HG02678 (cell line): ENCODE measurements around the gene ARHGAP42.
A peak's percentile ranks its signal among the peaks of the same experiment; 100 is the strongest.
"Not testable (repeated sequence)": the region's sequence is repeated elsewhere in the genome, so short reads cannot be mapped to it uniquely, and the experiment has no call there.

ENCODE experiments used
- ATAC-seq: cut with Tn5 transposase; IDR thresholded peaks from one replicate; pipeline ENCODE4 v1.9.1; 2021; ENCODE audit warnings: mild to moderate bottlenecking, moderate library complexity; ENCODE audit not compliant: unreplicated experiment

Gene ARHGAP42, protein sequence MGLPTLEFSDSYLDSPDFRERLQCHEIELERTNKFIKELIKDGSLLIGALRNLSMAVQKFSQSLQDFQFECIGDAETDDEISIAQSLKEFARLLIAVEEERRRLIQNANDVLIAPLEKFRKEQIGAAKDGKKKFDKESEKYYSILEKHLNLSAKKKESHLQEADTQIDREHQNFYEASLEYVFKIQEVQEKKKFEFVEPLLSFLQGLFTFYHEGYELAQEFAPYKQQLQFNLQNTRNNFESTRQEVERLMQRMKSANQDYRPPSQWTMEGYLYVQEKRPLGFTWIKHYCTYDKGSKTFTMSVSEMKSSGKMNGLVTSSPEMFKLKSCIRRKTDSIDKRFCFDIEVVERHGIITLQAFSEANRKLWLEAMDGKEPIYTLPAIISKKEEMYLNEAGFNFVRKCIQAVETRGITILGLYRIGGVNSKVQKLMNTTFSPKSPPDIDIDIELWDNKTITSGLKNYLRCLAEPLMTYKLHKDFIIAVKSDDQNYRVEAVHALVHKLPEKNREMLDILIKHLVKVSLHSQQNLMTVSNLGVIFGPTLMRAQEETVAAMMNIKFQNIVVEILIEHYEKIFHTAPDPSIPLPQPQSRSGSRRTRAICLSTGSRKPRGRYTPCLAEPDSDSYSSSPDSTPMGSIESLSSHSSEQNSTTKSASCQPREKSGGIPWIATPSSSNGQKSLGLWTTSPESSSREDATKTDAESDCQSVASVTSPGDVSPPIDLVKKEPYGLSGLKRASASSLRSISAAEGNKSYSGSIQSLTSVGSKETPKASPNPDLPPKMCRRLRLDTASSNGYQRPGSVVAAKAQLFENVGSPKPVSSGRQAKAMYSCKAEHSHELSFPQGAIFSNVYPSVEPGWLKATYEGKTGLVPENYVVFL

DNA sequence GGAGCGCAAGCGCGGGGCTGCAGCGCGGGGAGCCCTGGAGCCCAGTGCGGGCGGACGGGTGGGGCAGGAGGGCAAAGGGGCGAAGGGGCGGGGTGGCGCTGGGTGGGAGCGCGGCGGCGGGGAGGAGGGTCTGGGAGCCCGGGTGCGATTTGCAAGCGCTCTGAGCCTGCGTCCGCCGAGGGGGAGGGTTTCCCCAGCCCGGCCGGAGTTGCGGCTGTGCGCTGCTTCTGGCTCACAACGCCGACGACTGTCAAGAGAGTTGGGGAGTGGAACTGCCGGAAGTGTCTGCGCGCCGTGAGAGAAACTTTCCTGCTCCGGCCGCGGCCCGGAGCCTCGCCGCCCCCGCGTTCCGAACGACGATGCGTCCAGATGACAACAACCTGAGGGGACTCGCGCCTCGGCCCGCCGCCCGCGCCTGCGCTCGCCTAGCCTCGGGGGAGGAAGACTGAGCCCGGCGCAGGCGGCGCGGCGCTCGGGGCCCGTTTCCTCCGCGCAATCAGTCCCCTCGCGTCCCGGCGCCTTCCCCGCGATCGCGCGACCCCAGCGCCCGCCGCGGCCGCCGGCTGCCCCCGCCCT, at the start of gene ARHGAP42:
Gene ARHGAP42 (plus strand): TSS at position 235 of the 576 bp plus-strand sequence. CDS start 391 bp downstream, outside the sequence.
- peak; percentile 74 for ATAC-seq

- ATAC-seq, result no peak
Measured at GRCh38 chr11:100637706-100638105, 49.4 kb upstream of the ARHGAP42 start.

GRCh38 chr11:100638648-100639047, 48.4 kb upstream of the ARHGAP42 start:
- ATAC-seq, result no peak

DNA sequence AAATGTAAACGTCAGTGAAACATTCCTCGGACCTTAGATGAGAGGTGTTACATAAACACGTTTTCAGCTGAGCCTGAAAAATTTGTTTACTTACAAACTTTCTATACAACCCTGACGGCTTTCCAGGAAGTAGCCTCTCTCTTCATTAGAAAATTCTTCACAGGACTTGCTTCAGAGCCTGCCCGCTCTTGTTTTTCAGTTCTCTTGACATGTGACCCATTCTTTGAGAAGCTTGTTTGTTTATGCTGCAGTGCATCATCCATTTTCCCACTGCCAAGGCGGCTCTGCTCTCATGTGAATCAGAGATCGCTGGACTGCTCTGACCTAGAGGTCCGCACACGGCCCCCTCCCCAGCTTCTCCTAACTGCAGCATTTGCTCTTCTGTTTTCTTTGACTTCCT, 47.9 kb upstream of the ARHGAP42 start:
- no peak for ATAC-seq

DNA sequence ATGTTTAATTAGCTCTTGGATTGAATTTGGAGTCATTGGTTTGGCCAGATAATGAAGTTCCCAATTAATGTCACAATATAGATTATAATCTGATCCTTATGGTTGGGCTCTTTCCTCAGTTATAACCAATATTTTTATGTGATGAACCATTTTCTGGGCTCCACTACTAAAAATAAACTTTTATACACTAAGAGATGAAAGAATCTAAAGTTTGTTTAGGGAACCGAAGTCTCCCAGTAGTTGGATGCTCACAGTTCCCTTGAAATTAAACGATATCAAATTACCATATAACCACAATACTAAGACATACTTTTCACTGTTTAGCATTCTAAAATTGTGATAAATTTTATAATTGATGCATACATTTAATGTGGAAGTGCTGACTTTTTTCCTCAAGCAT, 47.0 kb upstream of the ARHGAP42 start:
- ATAC-seq, result no peak

DNA sequence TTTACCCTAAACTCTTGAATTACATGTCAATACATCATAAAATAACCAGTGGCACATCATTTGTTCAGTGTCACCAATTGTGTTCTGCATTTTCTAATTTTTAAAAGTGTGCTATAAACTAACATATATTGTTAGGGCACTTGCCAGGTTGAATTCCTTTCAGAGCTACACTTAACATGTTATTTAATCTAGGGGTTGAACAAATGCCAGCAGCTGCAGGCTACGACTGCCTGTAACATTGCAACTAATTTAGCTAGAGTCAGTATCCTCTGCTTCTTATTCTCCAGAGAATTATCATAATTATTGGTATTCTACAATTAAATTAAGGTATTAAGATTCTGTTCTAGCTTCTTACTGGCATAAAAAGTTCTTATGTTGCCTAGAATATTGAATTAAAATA, 46.4 kb upstream of the ARHGAP42 start:
- no peak for ATAC-seq

- ATAC-seq, result no peak
Measured at GRCh38 chr11:100641456-100641855, 45.6 kb upstream of the ARHGAP42 start.

DNA sequence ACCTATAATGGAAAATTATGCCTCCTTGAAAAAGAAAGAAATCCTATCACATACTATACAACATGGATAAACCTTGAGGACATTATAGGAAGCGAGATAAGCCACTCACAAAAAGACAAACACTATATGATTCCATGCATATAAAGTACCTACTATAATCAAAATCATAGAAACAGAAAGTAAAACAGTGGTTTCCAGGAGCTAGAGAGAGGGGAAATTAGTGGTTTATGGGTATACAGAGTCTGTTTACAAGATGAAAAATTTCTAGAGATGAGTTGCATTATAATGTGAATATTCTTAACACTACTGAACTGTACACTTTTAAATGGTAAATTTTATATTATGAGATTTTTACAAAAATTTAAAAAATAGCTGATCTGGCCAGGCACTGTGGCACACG, 40.5 kb upstream of the ARHGAP42 start:
- no peak for ATAC-seq

- no peak for ATAC-seq
Measured at GRCh38 chr11:100647861-100648260, 39.2 kb upstream of the ARHGAP42 start.

DNA sequence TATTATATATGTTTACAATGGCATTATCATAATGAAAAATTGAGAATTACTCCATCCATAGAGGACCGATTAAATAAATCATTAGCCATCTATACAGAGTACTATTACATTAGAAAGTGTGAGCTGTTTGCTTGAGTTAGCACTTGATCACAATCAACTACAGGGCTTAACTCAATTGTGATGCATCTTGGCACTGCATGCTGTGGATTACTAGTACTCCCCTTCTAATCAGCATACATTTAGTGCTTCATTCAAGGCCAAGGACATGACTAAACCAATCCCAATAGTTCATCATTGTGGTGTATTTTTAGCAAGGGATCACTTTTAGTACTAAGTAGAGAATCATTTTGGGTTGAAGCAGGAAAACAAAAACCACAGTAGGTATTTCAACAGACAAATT, 23.5 kb upstream of the ARHGAP42 start:
- no peak for ATAC-seq

GRCh38 chr11:100663996-100664395, 23.1 kb upstream of the ARHGAP42 start:
- ATAC-seq, result no peak

- ATAC-seq, result not testable (repeated sequence)
Measured at GRCh38 chr11:100666816-100667215, 20.3 kb upstream of the ARHGAP42 start.

DNA sequence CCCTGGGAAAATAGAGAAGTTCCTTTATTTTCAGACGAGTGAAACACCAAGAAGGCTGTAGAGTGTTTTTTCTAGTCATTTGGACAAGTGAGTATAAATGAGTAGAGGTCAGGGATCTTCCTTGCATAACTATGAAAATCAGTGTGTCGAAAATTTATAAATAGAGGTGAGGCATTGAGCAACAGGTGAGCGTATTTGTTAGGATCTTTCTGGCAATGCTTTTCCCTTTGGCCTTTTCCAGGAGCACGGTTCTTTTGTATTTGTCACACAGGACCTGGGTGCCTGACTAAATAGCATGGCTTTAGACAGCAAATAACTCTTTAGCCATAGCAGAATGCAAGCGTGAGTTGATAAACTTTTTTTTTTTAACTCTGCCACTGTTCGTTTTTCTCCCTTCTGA, 19.6 kb upstream of the ARHGAP42 start:
- ATAC-seq, result no peak

DNA sequence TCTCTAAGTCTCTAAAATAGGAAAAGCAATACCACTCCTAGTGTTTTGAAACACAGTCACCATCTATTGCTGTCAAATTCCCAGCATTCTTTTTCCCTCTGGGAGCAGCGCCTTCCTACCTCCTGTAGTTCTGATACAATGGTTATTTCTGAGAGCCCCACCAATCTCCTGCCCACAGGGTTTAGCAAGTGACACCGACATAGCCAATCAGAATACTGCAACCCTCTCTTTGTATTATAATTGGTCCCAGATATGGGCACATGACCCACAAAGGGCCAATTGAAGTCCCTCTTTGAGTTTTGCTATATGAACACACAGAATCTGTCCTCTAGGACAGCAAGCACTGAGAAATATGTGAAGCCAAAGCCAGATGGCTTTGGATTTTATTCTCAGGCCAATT, 16.9 kb upstream of the ARHGAP42 start:
- no peak for ATAC-seq

GRCh38 chr11:100671471-100671870, 15.6 kb upstream of the ARHGAP42 start:
- ATAC-seq, result no peak

GRCh38 chr11:100672498-100673033, 14.5 kb upstream of the ARHGAP42 start:
- no peak for ATAC-seq

GRCh38 chr11:100673063-100673462, 14.0 kb upstream of the ARHGAP42 start:
- ATAC-seq, result no peak

GRCh38 chr11:100674212-100674611, 12.9 kb upstream of the ARHGAP42 start:
- no peak for ATAC-seq

DNA sequence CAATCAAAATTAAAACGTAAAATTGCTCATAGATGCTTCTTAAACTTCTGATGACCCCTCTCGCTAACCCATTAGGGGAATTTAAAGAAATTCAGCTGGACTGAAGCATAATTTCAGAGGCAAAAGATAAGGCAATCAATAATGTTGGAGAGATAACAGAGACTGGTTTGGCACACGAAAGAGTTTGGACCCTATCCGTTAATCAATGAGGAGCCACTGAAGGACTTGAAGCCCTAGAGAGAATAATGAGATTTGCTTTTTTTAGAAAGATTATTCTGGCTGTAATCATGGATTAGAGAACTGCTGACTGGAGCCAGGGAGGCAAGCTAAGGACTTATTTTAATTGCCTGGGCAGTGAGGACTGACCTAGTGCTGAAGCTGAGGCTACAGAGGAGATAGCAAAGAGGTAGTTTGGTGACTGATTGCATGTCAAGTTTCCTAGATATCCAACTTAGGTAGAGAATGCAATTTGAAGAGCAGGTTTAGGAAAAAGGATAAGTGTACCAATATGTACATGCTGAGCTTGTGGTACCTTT, 11.9 kb upstream of the ARHGAP42 start:
- no peak for ATAC-seq

- ATAC-seq, result no peak
Measured at GRCh38 chr11:100676901-100677300, 10.2 kb upstream of the ARHGAP42 start.

- no peak for ATAC-seq
Measured at GRCh38 chr11:100677796-100678195, 9.3 kb upstream of the ARHGAP42 start.
